Lower leg skin (tissue), 3 donors: Measurements from ENCODE around the gene AUTS2.

Experiments used
- CTCF ChIP-seq, 3 donors: fragments of 450-650 bp; IDR thresholded peaks; one replicate each; pipeline ENCODE4 v1.5.1; 2016; ENCODE audit warnings: antibody characterized with exemption in 3 of 3, mild to moderate bottlenecking in 3 of 3, moderate library complexity in 2 of 3
- POLR2A ChIP-seq, 2 donors: fragments of 450-650 bp; IDR thresholded peaks; one replicate each; pipeline ENCODE4 v1.6.1; 2016 to 2017; ENCODE audit warnings: antibody characterized with exemption in 2 of 2, mild to moderate bottlenecking in 1 of 2, moderate library complexity in 1 of 2

- no peak for TF ChIP-seq CTCF (IDR thresholded peaks at IDR 0.05)
- no peak for TF ChIP-seq POLR2A (IDR thresholded peaks at IDR 0.05)
These were observed 891.5 kb downstream of the AUTS2 start for GRCh38 chr7:70489813-70490212.
